NCI-H1092 treated with DMSO at 0.1 percent for 48 hours (cell line): Measurements from ENCODE around the gene ZSCAN22.

Experiments used
- DNase-seq: peaks from one replicate; lab custom pipeline; 2025; lab: John Stamatoyannopoulos, UW

ZSCAN22 gene

DNA sequence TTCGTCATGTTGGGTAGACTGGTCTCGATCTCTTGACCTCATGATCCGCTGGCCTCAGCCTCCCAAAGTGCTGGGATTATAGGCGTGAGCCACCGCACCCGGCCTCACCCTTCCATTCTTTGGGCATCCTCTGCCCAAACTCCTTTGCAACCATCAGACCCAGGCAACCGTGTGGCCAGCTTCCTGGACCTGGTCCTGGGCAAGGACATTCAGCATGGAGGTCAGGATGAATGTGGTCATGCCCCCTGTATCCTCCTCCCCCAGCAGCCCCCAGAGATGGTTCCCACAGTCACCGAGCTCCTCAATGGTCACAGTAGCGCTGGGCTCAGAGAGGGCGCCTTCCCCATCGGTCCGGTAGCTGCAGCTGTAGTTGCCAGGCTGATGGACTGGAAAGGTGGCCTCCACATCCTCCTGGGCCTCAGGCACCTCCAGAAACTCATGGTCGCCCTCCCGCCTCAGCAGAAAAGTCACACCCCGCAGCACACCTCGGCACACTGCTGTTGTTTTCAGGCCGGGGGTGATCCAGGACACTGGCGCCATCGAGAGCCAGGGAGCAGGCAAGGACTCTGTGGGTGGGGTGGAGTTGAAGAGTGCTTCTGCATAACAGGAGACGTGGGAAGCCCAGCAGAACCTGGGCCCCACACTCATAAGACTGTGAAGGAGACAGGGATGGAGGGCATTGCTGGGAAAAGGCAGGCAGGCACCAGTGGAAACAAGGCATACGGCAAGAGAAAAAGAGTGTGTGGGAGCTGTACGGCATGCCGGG is 25.4 kb downstream of the ZSCAN22 start:
- DNase-seq, result no peak

GRCh38 chr19:58352760-58353671 is 26.2 kb downstream of the ZSCAN22 start, which contains the start of gene A1BG:
Gene A1BG (minus strand): TSS chr19:58353492. CDS start chr19:58353437, 55 bp downstream.
- DNase-seq, result no peak

- no peak for DNase-seq
These were observed 27.1 kb downstream of the ZSCAN22 start for GRCh38 chr19:58353717-58354477.

GRCh38 chr19:58354478-58355030 is 27.8 kb downstream of the ZSCAN22 start:
- no peak for DNase-seq

- no peak for DNase-seq
These were observed 28.5 kb downstream of the ZSCAN22 start for GRCh38 chr19:58355215-58355796.

DNA sequence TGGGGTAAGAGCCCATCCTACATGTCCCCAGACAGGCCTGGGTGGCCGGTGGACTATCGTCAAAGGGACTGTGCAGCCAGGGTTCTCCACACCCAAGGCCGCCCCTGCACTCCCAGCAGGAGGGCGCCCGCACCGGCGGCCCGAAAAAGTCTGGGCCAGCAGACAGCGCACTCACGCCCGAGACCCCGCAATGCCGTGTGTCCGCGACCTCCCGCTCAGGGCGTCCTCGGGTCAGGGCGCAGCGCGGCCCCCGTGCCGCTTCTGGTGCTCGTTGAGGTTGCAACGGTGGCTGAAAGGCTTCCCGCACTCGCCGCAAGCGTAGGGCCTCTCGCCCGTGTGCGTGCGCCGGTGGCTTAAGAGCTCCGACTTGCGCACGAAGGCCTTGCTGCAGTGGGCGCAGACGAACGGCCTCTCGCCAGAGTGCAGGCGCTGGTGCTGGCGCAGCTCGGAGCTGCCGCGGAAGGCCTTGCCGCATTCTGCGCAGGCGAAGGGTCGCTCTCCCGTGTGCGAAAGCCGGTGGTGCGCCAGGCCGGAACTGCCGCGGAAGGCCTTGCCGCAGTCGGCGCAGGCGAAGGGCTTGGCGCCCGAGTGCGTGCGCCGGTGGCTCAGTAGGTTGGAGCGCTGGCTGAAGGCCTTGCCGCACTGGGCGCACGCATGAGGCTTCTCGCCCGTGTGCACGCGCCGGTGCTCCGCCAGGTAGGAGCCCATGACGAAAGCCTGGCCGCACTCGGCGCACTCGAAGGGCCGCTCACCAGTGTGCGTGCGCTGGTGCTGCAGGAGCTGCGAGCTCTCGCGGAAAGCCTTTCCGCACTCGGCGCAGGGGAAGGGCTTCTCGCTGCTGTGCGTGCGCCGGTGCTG is 29.3 kb downstream of the ZSCAN22 start:
- no peak for DNase-seq

- DNase-seq, result no peak
These were observed 30.1 kb downstream of the ZSCAN22 start for GRCh38 chr19:58356766-58357480.

DNA sequence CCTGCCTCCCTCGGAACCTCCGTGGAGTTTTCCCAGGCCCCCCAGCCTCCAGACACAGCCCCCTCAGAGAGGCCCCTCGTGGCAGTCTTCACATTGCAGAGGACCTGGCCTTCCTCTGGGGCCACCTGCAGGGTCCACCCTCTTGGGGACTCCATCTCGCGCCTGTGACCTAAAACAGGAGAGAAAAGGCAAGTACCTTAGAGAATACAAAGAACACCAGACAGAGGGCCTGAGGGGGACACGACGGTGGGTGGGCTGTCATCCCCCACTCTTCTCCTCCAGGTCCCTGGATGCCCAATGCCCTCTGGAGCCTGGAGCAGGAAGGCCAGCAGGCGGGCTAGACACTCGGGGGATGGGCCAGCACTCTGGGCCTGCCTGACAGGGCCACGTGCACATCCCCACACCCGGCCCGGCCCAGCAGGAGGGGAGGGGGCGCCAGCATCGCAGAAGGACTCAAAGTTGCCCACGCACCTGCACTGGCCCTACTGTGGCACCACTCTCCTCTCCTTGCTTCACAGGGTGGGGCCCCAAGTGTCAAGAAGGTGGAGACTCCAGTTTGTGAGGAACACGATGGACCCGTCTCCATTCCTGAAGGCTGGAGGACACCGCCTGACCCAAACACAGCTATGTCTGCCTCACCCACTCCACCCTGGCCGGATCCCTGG is 30.8 kb downstream of the ZSCAN22 start:
- DNase-seq, result no peak

GRCh38 chr19:58361900-58362271 is 35.1 kb downstream of the ZSCAN22 start:
- no peak for DNase-seq

DNA sequence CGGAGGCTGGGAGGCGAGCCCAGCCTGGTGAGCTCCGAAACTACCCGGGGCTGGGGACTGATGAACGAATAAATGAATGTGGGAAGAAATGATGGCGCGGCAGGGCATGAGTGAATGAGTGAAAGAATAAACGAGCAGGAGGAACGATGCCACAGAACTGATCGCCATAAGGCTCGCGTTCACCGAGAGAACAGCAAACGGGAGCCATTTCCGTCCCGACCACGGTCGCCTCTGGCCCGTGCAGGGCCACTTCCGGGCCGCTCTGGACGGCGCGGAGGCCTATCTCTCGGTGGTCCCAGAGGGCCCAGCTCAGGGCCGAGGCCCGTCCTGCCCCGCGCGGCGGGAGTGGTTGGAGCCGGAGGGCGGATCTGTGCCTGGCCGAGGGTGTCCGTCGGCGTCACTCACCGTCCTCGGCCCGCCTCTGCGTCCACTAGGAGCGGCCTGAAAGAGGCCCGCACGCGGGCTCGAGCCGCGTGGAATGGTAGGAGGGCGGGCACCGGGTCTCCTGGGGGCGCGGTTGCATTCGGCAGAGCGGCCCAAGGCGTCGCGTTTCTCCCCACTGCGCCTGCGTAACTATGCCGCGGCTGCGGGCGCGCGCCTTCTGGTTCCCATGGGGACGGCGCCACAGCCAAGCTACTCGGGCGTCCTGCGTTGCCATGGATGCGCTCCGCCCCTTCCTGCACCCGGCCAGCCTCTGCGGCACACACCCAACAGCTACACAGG is 35.6 kb downstream of the ZSCAN22 start, which contains the start of gene ZNF497:
Gene ZNF497 (minus strand): TSS at position 480 of the 723 bp plus-strand sequence. CDS start 5,116 bp downstream, outside the sequence.
- DNase-seq, result peak; percentile 89

- no peak for DNase-seq
These were observed 37.4 kb downstream of the ZSCAN22 start for GRCh38 chr19:58364146-58364545.

DNA sequence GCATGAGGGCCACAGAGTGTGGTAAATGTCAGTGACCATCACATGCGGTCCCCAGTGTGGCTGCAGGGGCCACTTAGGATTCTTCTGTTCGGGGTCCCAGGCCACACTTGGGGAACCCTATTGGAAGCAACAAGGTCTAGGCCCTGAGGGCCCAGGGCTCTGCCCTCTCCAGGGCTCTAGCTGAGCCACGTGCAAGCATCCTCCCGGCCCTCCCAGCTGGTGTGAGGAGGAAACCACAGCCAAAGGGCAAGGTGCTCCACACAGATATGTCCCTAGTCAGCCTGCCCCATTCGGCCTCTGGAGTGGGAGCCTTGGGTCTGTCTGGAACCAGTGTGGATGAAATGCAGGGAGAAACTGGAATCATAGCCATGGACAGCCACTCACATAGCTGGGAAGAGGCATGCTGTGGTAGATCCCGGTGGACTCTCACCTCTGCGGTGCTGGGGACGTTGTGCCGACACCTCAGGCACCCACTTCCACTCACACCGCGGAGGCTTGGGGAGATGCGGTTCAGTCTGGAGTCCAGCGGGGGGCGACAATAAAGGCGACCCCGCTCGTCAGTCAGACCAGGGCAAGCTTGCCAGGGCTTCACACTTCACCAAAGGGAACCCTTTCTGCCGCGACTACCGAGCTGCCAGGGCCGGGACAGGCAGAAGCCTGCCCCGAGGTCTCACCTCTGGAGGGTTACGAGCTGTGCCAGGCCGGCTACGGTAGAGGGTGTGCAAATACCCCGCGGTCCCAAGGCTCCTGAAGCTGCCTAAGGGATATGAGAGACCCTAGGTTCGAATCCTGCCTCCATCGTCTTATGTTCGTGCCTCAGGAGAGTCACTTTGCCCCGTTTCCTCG is 40.0 kb downstream of the ZSCAN22 start:
- no peak for DNase-seq

DNA sequence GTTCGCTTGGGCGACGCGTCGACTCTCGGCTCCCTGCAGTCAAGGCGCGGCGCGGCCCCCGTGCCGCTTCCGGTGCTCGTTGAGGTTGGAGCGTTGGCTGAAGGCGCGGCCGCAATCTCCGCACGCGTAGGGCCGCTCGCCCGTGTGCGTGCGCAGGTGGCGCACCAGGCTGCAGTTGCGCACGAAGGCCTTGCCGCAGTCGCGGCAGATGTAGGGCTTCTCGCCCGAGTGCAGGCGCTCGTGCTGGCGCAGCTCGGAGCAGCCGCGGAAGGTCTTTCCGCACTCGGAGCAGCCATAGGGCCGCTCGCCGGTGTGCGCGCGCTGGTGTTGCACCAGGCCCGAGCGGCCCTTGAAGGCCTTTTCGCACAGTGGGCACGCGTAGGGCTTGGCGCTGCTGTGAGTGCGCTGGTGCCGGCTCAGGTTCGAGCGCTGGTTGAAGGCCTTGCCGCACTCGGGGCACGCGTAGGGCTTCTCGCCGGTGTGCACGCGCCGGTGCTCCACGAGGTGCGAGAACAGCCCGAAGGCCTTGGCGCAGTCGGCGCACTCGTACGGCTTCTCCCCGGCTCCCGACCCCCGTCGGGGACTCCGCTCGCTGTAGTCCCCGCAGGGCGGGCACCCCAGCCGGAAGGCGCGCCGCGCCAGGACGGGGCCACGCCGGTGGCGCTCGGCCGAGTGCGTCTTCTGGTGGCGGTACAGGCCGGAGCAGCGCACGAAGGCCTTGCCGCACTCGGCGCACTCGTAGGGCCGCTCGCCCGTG is 41.1 kb downstream of the ZSCAN22 start:
- DNase-seq, result no peak

- no peak for DNase-seq
These were observed 42.0 kb downstream of the ZSCAN22 start for GRCh38 chr19:58368561-58369360.

DNA sequence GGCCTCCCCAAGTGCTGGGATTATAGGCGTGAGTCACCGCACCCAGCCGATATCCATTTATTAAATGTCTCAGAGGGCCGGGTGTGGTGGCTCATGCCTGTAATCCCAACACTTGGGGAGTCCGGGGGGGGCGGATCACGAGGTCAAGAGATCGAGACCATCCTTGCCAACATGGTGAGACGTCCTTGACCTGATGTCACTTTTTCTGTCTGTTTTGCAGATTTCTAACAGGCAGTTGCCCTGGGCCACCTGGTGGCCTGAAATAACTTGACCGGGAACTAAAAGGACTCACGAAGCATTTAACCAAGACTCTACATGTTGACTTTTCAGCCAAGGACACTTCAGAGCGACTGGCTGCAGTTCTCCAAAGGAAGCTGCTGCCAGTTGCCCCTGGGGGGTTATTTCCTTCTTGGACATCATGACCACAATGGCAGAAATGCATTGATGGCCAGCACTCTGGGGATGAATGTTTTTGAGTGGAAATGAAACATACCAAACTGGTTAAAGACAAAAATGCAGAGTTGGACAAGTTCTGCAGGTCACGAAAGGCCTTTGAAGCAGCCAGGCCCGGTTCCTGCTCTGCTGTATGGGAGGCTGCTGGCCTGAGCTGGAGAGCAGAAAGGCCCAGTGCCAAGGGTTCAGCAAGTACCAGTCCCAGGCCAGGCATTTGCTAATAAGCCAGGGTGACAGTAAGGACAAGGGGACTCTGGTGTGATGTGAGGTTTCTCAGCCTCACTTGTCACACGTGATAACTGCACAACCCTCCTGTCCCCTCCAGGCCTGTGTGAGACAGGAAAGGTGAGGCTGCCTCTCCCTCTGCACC is 45.7 kb downstream of the ZSCAN22 start:
- DNase-seq, result no peak
